K562 (cell line): ENCODE results near the gene PCARE. TPM values are rescaled to one million over a fixed set of nuclear protein-coding genes. Genes with fewer than 3 reads are reported as not detected.

Source experiments
- ERF ChIP-seq: fragments of 450-650 bp; formaldehyde crosslinking; IDR thresholded peaks from 2 replicates; pipeline ENCODE4 v1.4.0; 2020; ENCODE audit warnings: mild to moderate bottlenecking, mixed read lengths
- FOXK1 ChIP-seq: sonication (generic); formaldehyde crosslinking; IDR thresholded peaks from 2 replicates; pipeline ENCODE4 v1.8.0; 2022; ENCODE audit warnings: missing genetic modification reagents, mild to moderate bottlenecking, borderline replicate concordance
- MAFF ChIP-seq: IDR thresholded peaks from 2 replicates; pipeline ENCODE4 v1.6.1; 2012; ENCODE audit warnings: low read length, improper control_type of control experiment
- NR4A1 ChIP-seq, 2 experiments: fragments of 250-450 bp in 1 of 2; fragments of 450-650 bp in 1 of 2; sonication (Bioruptor Pico) in 1 of 2; IDR thresholded peaks; 2 replicates each; pipeline versions ENCODE4 v1.4.0 to v1.6.1; 2016 to 2020; ENCODE audit warnings: mild to moderate bottlenecking in 2 of 2, missing compliant biosample characterization in 1 of 2, missing genetic modification characterization in 1 of 2, moderate library complexity in 1 of 2
- PTRF ChIP-seq: fragments of 450-650 bp; IDR thresholded peaks from 2 replicates; pipeline ENCODE4 v1.6.1; 2016; ENCODE audit warnings: mild to moderate bottlenecking, missing genetic modification characterization, missing compliant biosample characterization
- SAFB ChIP-seq: fragments of 200-400 bp; formaldehyde crosslinking; IDR thresholded peaks from 2 replicates; pipeline ENCODE4 v1.6.1; 2017; ENCODE audit warnings: low read depth, low read length, borderline replicate concordance
- SNRNP70 ChIP-seq: fragments of 200-400 bp; formaldehyde crosslinking; optimal IDR thresholded peaks from 2 replicates; pipeline ENCODE3; 2017; ENCODE audit warnings: low read depth, low read length
- ZNF584 ChIP-seq: fragments of 200-800 bp; sonication (Bioruptor generic); IDR thresholded peaks from 2 replicates; pipeline ENCODE4 v1.6.1; 2016; ENCODE audit warnings: low read depth, mild to moderate bottlenecking, missing genetic modification characterization, missing compliant biosample characterization
- ZNF586 ChIP-seq: fragments of 450-650 bp; formaldehyde crosslinking; conservative IDR thresholded peaks from 2 replicates; pipeline ENCODE4 v1.4.0; 2020; ENCODE audit warnings: mild to moderate bottlenecking, moderate library complexity
- ZNF592 ChIP-seq: fragments of 450-650 bp; IDR thresholded peaks from 2 replicates; pipeline ENCODE4 v1.6.1; 2017; ENCODE audit warnings: antibody characterized with exemption, mild to moderate bottlenecking
- ZNF766 ChIP-seq: fragments of 200-800 bp; sonication (Bioruptor generic); conservative IDR thresholded peaks from 2 replicates; pipeline ENCODE4 v1.6.1; 2016; ENCODE audit warnings: missing genetic modification characterization, missing compliant biosample characterization
- polyA plus RNA-seq, 8 experiments: library from polyadenylated mRNA; depleted of rRNA in 4 of 8; stranded (reverse) in 5 of 8; unstranded in 3 of 8; fragments of >200 nt; fragmentation: Nextera tagmentation in 2 of 8; fragmentation: Illumina TruSeq in 1 of 8; extraction: Ambion mirVana in 2 of 8; extraction: Trizol in 1 of 8; gene quantifications; 2 replicates each; pipeline versions ENCODE4 v1.2.1 to v1.2.3, GENCODE V29; 2011 to 2014; ENCODE audit warnings: inconsistent platforms in 1 of 8, missing spikeins in 1 of 8
- total RNA-seq, 7 experiments: library from RNA; depleted of rRNA in 6 of 7; stranded (reverse); fragments of >200 nt in 6 of 7; fragmentation: Illumina TruSeq in 2 of 7; extraction: Trizol in 2 of 7; gene quantifications; 2 replicates each; pipeline versions ENCODE4 v1.2.1 to v1.2.3, GENCODE V29; 2011 to 2021; ENCODE audit warnings: low replicate concordance in 1 of 7
- TF ChIP-seq, protein P1 (sequence below): fragments of 250-450 bp; sonication (Bioruptor Pico); IDR thresholded peaks from 2 replicates; pipeline ENCODE4 v1.4.0; 2020
- TF ChIP-seq, protein P2 (sequence below), 2 experiments: fragments of 250-450 bp in 1 of 2; fragments of 450-650 bp in 1 of 2; sonication (Bioruptor Pico) in 1 of 2; IDR thresholded peaks; 2 replicates each; pipeline versions ENCODE4 v1.6.1 to v1.8.0; 2016 to 2021; ENCODE audit warnings: mild to moderate bottlenecking in 2 of 2, moderate library complexity in 2 of 2, missing compliant biosample characterization in 1 of 2, missing genetic modification characterization in 1 of 2
- TF ChIP-seq, protein P3 (sequence below), 3 experiments: fragments of 200-800 bp in 1 of 3; fragments of 250-450 bp in 1 of 3; fragments of 450-650 bp in 1 of 3; sonication (Bioruptor Pico) in 1 of 3; sonication (Bioruptor generic) in 1 of 3; formaldehyde crosslinking in 1 of 3; IDR thresholded peaks; 2 replicates each; pipeline versions ENCODE4 v1.6.1 to v1.8.0; 2016 to 2022; ENCODE audit warnings: mild to moderate bottlenecking in 2 of 3, missing genetic modification characterization in 2 of 3, missing compliant biosample characterization in 1 of 3, moderate library complexity in 1 of 3
- TF ChIP-seq, protein P4 (sequence below), 2 experiments: fragments of 450-650 bp in 1 of 2; sonication (generic) in 1 of 2; formaldehyde crosslinking in 1 of 2; IDR thresholded peaks in 1 of 2; conservative IDR thresholded peaks in 1 of 2; 2 replicates each; pipeline versions ENCODE4 v1.6.1 to v1.8.1; 2016 to 2023; ENCODE audit warnings: mild to moderate bottlenecking in 2 of 2, moderate library complexity in 2 of 2, inconsistent platforms in 1 of 2, missing genetic modification reagents in 1 of 2

Gene PCARE
- total and polyA plus RNA-seq, 9 of the 15 experiments (the other 6 are each of a cell fraction or from before 2014, with no cell fraction given) = not detected

- peak; percentile 93 for TF ChIP-seq ZNF592
- TF ChIP-seq, protein P1, sequence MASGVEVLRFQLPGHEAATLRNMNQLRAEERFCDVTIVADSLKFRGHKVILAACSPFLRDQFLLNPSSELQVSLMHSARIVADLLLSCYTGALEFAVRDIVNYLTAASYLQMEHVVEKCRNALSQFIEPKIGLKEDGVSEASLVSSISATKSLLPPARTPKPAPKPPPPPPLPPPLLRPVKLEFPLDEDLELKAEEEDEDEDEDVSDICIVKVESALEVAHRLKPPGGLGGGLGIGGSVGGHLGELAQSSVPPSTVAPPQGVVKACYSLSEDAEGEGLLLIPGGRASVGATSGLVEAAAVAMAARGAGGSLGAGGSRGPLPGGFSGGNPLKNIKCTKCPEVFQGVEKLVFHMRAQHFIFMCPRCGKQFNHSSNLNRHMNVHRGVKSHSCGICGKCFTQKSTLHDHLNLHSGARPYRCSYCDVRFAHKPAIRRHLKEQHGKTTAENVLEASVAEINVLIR (CRISPR knock-in tag) = no peak
- TF ChIP-seq, protein P2, sequence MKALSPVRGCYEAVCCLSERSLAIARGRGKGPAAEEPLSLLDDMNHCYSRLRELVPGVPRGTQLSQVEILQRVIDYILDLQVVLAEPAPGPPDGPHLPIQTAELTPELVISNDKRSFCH (CRISPR knock-in tag; IDR thresholded peaks at IDR 0.05) = no peak
- TF ChIP-seq, protein P2 (tag; IDR thresholded peaks at IDR 0.05) = peak; percentile 38; the same call in 1 of the 2 replicates
- no peak for TF ChIP-seq NR4A1 (CRISPR knock-in tag; IDR thresholded peaks at IDR 0.05)
- TF ChIP-seq NR4A1 (tag; IDR thresholded peaks at IDR 0.05) = peak; percentile 96
- no peak for TF ChIP-seq ERF
- no peak for TF ChIP-seq SAFB
- no peak for TF ChIP-seq ZNF586 (CRISPR knock-in tag)
- 0 out of 2 replicates have a peak, but pooled peaks have one; percentile 52 for TF ChIP-seq ZNF584 (CRISPR knock-in tag)
- peak; percentile 78 for TF ChIP-seq MAFF
- TF ChIP-seq, protein P3, sequence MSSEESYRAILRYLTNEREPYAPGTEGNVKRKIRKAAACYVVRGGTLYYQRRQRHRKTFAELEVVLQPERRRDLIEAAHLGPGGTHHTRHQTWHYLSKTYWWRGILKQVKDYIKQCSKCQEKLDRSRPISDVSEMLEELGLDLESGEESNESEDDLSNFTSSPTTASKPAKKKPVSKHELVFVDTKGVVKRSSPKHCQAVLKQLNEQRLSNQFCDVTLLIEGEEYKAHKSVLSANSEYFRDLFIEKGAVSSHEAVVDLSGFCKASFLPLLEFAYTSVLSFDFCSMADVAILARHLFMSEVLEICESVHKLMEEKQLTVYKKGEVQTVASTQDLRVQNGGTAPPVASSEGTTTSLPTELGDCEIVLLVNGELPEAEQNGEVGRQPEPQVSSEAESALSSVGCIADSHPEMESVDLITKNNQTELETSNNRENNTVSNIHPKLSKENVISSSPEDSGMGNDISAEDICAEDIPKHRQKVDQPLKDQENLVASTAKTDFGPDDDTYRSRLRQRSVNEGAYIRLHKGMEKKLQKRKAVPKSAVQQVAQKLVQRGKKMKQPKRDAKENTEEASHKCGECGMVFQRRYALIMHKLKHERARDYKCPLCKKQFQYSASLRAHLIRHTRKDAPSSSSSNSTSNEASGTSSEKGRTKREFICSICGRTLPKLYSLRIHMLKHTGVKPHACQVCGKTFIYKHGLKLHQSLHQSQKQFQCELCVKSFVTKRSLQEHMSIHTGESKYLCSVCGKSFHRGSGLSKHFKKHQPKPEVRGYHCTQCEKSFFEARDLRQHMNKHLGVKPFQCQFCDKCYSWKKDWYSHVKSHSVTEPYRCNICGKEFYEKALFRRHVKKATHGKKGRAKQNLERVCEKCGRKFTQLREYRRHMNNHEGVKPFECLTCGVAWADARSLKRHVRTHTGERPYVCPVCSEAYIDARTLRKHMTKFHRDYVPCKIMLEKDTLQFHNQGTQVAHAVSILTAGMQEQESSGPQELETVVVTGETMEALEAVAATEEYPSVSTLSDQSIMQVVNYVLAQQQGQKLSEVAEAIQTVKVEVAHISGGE (CRISPR knock-in tag; IDR thresholded peaks at IDR 0.05) = 0 out of 6 replicates have a peak, but pooled peaks of 1 of the 3 experiments have one; percentile 30
- TF ChIP-seq ZNF766 = 0 out of 2 replicates have a peak, but pooled peaks have one; percentile 37
- TF ChIP-seq FOXK1 (CRISPR knock-in tag) = no peak
- no peak for TF ChIP-seq SNRNP70
- peak; percentile 63 for TF ChIP-seq PTRF (tag)
- TF ChIP-seq, protein P4, sequence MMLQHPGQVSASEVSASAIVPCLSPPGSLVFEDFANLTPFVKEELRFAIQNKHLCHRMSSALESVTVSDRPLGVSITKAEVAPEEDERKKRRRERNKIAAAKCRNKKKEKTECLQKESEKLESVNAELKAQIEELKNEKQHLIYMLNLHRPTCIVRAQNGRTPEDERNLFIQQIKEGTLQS (IDR thresholded peaks at IDR 0.05) = no peak
- TF ChIP-seq, protein P4 (CRISPR knock-in tag; conservative IDR thresholded peaks at IDR 0.05) = no peak
Observed at GRCh38 chr2:29042561-29043075, 31.7 kb downstream of the PCARE start (continued).
